Kidney glomerular epithelial cell (primary cell): ENCODE measurements around the gene NYAP2.

Experiments used
- DNase-seq: peaks from one replicate; lab custom pipeline; 2025; lab: John Stamatoyannopoulos, UW

Gene NYAP2

GRCh38 chr2:225559072-225559415, 159.5 kb downstream of the NYAP2 start:
- no peak for DNase-seq

GRCh38 chr2:225566798-225567197, 167.3 kb downstream of the NYAP2 start:
- no peak for DNase-seq

- no peak for DNase-seq
Observed at GRCh38 chr2:225569995-225570394, 170.5 kb downstream of the NYAP2 start.

- no peak for DNase-seq
Observed at GRCh38 chr2:225573603-225574002, 174.1 kb downstream of the NYAP2 start.

GRCh38 chr2:225574582-225575138, 175.2 kb downstream of the NYAP2 start:
- DNase-seq = no peak

GRCh38 chr2:225581135-225581534, 181.6 kb downstream of the NYAP2 start:
- DNase-seq = no peak

- DNase-seq = no peak
Observed at GRCh38 chr2:225581906-225582305, 182.4 kb downstream of the NYAP2 start.

- no peak for DNase-seq
Observed at GRCh38 chr2:225582355-225583116, 183.0 kb downstream of the NYAP2 start.

- no peak for DNase-seq
Observed at GRCh38 chr2:225584796-225585195, 185.3 kb downstream of the NYAP2 start.

GRCh38 chr2:225590932-225591331, 191.4 kb downstream of the NYAP2 start:
- no peak for DNase-seq

GRCh38 chr2:225597911-225598310, 198.4 kb downstream of the NYAP2 start:
- DNase-seq = no peak

GRCh38 chr2:225598426-225598825, 198.9 kb downstream of the NYAP2 start:
- DNase-seq = no peak

- peak; percentile 21 for DNase-seq
Observed at GRCh38 chr2:225598897-225599296, 199.4 kb downstream of the NYAP2 start.

- no peak for DNase-seq
Observed at GRCh38 chr2:225599856-225600255, 200.3 kb downstream of the NYAP2 start.

GRCh38 chr2:225600444-225600843, 200.9 kb downstream of the NYAP2 start:
- DNase-seq = no peak

- no peak for DNase-seq
Observed at GRCh38 chr2:225600865-225601264, 201.4 kb downstream of the NYAP2 start.

- no peak for DNase-seq
Observed at GRCh38 chr2:225602205-225602604, 202.7 kb downstream of the NYAP2 start.

GRCh38 chr2:225608136-225608535, 208.6 kb downstream of the NYAP2 start:
- DNase-seq = no peak

GRCh38 chr2:225612636-225613035, 213.1 kb downstream of the NYAP2 start:
- DNase-seq = no peak

GRCh38 chr2:225614915-225615314, 215.4 kb downstream of the NYAP2 start:
- no peak for DNase-seq

- no peak for DNase-seq
Observed at GRCh38 chr2:225615514-225615913, 216.0 kb downstream of the NYAP2 start.

GRCh38 chr2:225616372-225616771, 216.9 kb downstream of the NYAP2 start:
- DNase-seq = no peak

- DNase-seq = no peak
Observed at GRCh38 chr2:225616848-225617247, 217.3 kb downstream of the NYAP2 start.

GRCh38 chr2:225620227-225620626, 220.7 kb downstream of the NYAP2 start:
- no peak for DNase-seq
